PC-9 (cell line): ENCODE results near the gene INPP4A. TPM values are rescaled to one million over a fixed set of nuclear protein-coding genes. Genes with fewer than 3 reads are reported as not detected.
A peak's percentile ranks its signal among the peaks of the same experiment; 100 is the strongest.
"Not testable (repeated sequence)": the region's sequence is repeated elsewhere in the genome, so short reads cannot be mapped to it uniquely, and the experiment has no call there.

Source experiments
- BruUV-seq: library from RNA; stranded (reverse); fragments of 400-500 nt; replicated peaks from 2 replicates; lab custom pipeline; 2021; lab: Mats Ljungman, UMichigan
- CTCF ChIA-PET: fragments of 300-600 bp; sonication (Branson Sonifier 250); formaldehyde crosslinking; loops from one replicate; lab custom pipeline; 2022; ENCODE audit warnings: antibody characterized with exemption; lab: Charles Lee
- POLR2A ChIA-PET: fragments of 300-600 bp; sonication (Branson Sonifier 250); formaldehyde crosslinking; loops from one replicate; lab custom pipeline; 2022; ENCODE audit warnings: antibody characterized with exemption; ENCODE audit not compliant: unreplicated experiment; lab: Charles Lee
- DNase-seq, 2 experiments: peaks; one replicate each; pipeline versions ENCODE4 v3.0.0 to v3.0.0-alpha.2; 2015 to 2022; ENCODE audit warnings: mixed read lengths in 1 of 2
- H2AFZ ChIP-seq: fragments of 200-600 bp; sonication (generic); 2 replicates; pipeline ENCODE4 v1.8.1; 2017; ENCODE audit warnings: antibody characterized with exemption
- H3F3A ChIP-seq: fragments of 200-600 bp; sonication (generic); 2 replicates; pipeline ENCODE4 v1.8.1; 2017; ENCODE audit warnings: antibody characterized with exemption, mild to moderate bottlenecking, low read depth; ENCODE audit not compliant: insufficient read depth
- H3K27ac ChIP-seq: fragments of 200-600 bp; sonication (generic); 2 replicates; pipeline ENCODE4 v1.6.1; 2016; ENCODE audit warnings: mixed run types
- H3K27me3 ChIP-seq: fragments of 200-600 bp; sonication (generic); 2 replicates; pipeline ENCODE4 v1.6.1; 2016; ENCODE audit warnings: low read depth, mixed run types; ENCODE audit not compliant: insufficient read depth
- H3K36me3 ChIP-seq: fragments of 200-600 bp; sonication (generic); 2 replicates; pipeline ENCODE4 v1.6.1; 2016; ENCODE audit warnings: low read depth, mixed run types
- H3K4me1 ChIP-seq: fragments of 200-600 bp; sonication (generic); replicated peaks from 2 replicates; pipeline ENCODE4 v1.6.1; 2016; ENCODE audit warnings: mixed run types; ENCODE audit not compliant: insufficient read depth
- H3K4me2 ChIP-seq: fragments of 200-600 bp; sonication (generic); 2 replicates; pipeline ENCODE4 v1.6.1; 2017; ENCODE audit warnings: mixed run types
- H3K4me3 ChIP-seq: fragments of 200-600 bp; sonication (generic); 2 replicates; pipeline ENCODE4 v1.6.1; 2016; ENCODE audit warnings: mixed run types
- H3K79me2 ChIP-seq: fragments of 200-600 bp; sonication (generic); 2 replicates; pipeline ENCODE4 v1.6.1; 2017; ENCODE audit warnings: low read depth, mixed run types
- H3K9me2 ChIP-seq: fragments of 200-600 bp; sonication (generic); 2 replicates; pipeline ENCODE4 v1.8.1; 2017; ENCODE audit warnings: mild to moderate bottlenecking; ENCODE audit not compliant: insufficient read depth
- H3K9me3 ChIP-seq: fragments of 200-600 bp; sonication (generic); 2 replicates; pipeline ENCODE4 v1.8.1; 2016; ENCODE audit warnings: low read depth; ENCODE audit not compliant: insufficient read depth
- H4K20me1 ChIP-seq: fragments of 200-600 bp; sonication (generic); 2 replicates; pipeline ENCODE4 v1.8.1; 2017; ENCODE audit not compliant: insufficient read depth
- CTCF ChIP-seq: fragments of 200-600 bp; sonication (generic); conservative IDR thresholded peaks from 2 replicates; pipeline ENCODE4 v1.6.1; 2017; ENCODE audit warnings: mixed run types, antibody characterized with exemption, mild to moderate bottlenecking, moderate library complexity
- EZH2 ChIP-seq: fragments of 200-600 bp; sonication (generic); IDR thresholded peaks from 2 replicates; pipeline ENCODE4 v1.8.0; 2017; ENCODE audit warnings: antibody characterized with exemption, low read depth
- intact Hi-C: fragments of 100-400 bp; cut with micrococcal nuclease; formaldehyde crosslinking; loops from one replicate; pipeline ENCODE4 v1.10.0; 2022; ENCODE audit not compliant: unreplicated experiment
- total RNA-seq: library from RNA; stranded (reverse); gene quantifications from 2 replicates; pipeline ENCODE4 v1.2.3, GENCODE V29; 2021

INPP4A gene
- total RNA-seq, 1 experiment from 2014 or later, result 52.9 TPM

DNA sequence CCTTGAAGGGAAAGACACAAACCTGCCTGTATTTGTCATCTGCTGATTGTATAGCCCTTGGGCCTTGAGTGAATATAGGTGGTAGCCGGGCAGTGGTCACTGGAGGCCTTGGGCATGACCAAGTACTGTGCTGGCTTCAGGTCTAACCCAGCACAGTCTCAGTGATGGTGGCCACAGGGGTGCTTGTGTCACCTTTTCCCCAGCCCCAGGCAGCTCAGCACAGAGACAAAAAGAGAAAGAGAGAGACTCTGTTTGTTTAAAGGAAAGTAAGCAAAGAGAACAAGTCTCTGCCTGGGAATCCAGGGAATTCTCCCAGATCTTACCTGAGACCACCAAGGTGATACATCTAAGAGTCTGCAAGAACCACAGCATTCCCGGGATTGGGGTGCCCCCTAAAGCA lies 39.4 kb upstream of the INPP4A start:
- CTCF ChIA-PET, result no interaction called here
- BruUV-seq, result no TSS peak
- no peak overlapping the region for H2AFZ ChIP-seq

DNA sequence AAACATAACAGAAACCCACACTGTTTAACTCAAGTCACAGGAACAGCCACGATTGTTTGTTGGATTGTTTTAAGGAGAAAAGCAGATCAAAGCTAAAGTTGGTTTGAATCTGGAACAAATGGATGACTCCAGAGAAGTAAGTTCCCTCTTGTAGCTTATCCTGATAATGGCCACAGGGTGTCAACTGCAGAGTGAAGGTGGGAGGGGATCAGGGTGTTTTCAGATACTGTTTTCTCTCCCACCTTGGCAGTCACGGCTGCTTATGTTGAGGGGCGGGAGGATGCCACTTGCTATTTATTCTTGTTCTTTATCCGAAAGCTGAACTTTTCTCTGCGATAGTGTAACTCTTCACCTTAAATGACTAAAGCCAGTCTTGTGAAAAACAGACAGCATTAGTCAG lies 36.5 kb upstream of the INPP4A start:
- Histone ChIP-seq H3K79me2 (no peaks in the 10 kb centered on the region), H3K27ac (no peak overlapping the region), H4K20me1 (no peaks in the 10 kb centered on the region), H3K4me2 (no peak overlapping the region), H3K36me3 (no peaks in the 10 kb centered on the region), H3K9me3 (0 out of 2 replicates have a peak, but pooled peaks cover 2% of the 10 kb centered on the region), H3K9me2 (no peaks in the 10 kb centered on the region), H3K27me3 (no peaks in the 10 kb centered on the region), H3K4me3 (no peak overlapping the region), H3K4me1 (no peaks in the 10 kb centered on the region), H2AFZ (no peak overlapping the region), H3F3A (no peaks in the 10 kb centered on the region)
- intact Hi-C loops, result no loop called here
- POLR2A ChIA-PET, result no interaction called here
- BruUV-seq, result no TSS peak
- DNase-seq, result no peak
- no peak for TF ChIP-seq CTCF
- TF ChIP-seq EZH2, result no peak
- CTCF ChIA-PET, result no interaction called here

More for the DNA sequence above, 39.4 kb upstream of the INPP4A start:
- POLR2A ChIA-PET, result no interaction called here
- H3F3A ChIP-seq, result no peaks in the 10 kb centered on the region
- no peak for DNase-seq
- peaks cover 15% of the 10 kb centered on the region; the same call in 1 of the 2 replicates for H3K27me3 ChIP-seq
- intact Hi-C loops, result no loop called here
- no peak overlapping the region for H3K4me3 ChIP-seq
- no peaks in the 10 kb centered on the region for H4K20me1 ChIP-seq
- no peaks in the 10 kb centered on the region for H3K79me2 ChIP-seq
- TF ChIP-seq CTCF (no peak), EZH2 (no peak)
- no peaks in the 10 kb centered on the region for H3K9me2 ChIP-seq
- no peak overlapping the region for H3K27ac ChIP-seq
- H3K9me3 ChIP-seq, result no peaks in the 10 kb centered on the region
- H3K4me1 ChIP-seq, result no peaks in the 10 kb centered on the region
- H3K4me2 ChIP-seq, result no peak overlapping the region
- H3K36me3 ChIP-seq, result no peaks in the 10 kb centered on the region

GRCh38 chr2:98412751-98413458 lies 31.8 kb upstream of the INPP4A start:
- no peaks in the 10 kb centered on the region for H3K79me2 ChIP-seq
- ChIA-PET CTCF (interaction anchor here (0.6 to 1.0 kb wide), 2 partner anchors 45 to 1073 kb away, joined by 3 read pairs; no protein-coding TSS in a partner anchor), POLR2A (no interaction called here)
- H3K27ac ChIP-seq, result no peak overlapping the region
- DNase-seq, result peak; percentile 50 to 69
- H3K4me3 ChIP-seq, result no peak overlapping the region
- H3K36me3 ChIP-seq, result no peaks in the 10 kb centered on the region
- H3K27me3 ChIP-seq, result no peaks in the 10 kb centered on the region
- BruUV-seq, result no TSS peak
- no peaks in the 10 kb centered on the region for H3F3A ChIP-seq
- H3K9me2 ChIP-seq, result no peaks in the 10 kb centered on the region
- H4K20me1 ChIP-seq, result no peaks in the 10 kb centered on the region
- no peak for TF ChIP-seq EZH2
- peak; percentile 92 for TF ChIP-seq CTCF
- no peaks in the 10 kb centered on the region for H3K4me1 ChIP-seq
- intact Hi-C loops, result loop anchor here (2.0 to 5.0 kb wide), 5 partner anchors 148 to 654 kb away; no protein-coding TSS in a partner anchor
- H2AFZ ChIP-seq, result no peak overlapping the region
- 0 out of 2 replicates have a peak overlapping the region, but pooled peaks have one; percentile 10 for H3K4me2 ChIP-seq
- H3K9me3 ChIP-seq, result peaks cover 23% of the 10 kb centered on the region; the same call in 1 of the 2 replicates

GRCh38 chr2:98414246-98414645 lies 30.4 kb upstream of the INPP4A start:
- H3K4me3 ChIP-seq, H3K79me2 ChIP-seq, POLR2A ChIA-PET, BruUV-seq, H2AFZ ChIP-seq, CTCF ChIA-PET, H3K27me3 ChIP-seq, H3K36me3 ChIP-seq, H3K9me2 ChIP-seq, H3K4me1 ChIP-seq, H3F3A ChIP-seq, H3K4me2 ChIP-seq, H4K20me1 ChIP-seq, H3K27ac ChIP-seq: not testable (repeated sequence)
- H3K9me3 ChIP-seq, result peaks cover 23% of the 10 kb centered on the region; the same call in 1 of the 2 replicates
- DNase-seq, result peak in 1 of 2 experiments; percentile 52
- intact Hi-C loops, result loop anchor here (5.0 kb wide), 1 partner anchor 423 kb away; no protein-coding TSS in a partner anchor

DNA sequence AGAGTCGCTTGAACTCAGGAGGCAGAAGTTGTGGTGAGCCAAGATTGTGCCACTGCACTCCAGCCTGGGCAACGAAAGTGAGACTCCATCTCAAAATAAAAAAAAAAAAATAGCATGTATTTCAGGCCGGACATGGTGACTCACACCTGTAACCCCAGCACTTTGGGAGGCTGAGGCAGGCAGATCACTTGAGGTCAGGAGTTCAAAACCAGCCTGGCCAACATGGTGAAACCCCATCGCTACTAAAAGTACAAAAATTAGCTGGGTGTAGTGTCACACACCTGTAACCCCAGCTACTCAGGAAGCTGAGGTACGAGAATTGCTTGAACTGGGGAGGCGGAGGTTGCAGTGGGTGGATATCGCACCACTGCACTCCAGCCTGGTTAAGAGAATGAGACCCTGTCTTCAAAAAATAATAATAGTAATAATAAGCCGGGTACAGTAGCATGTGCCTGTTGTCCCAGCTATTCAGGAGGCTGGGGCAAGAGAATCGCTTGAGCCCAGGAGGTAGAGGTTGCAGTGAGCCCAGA lies 28.9 kb upstream of the INPP4A start:
- intact Hi-C loops, H4K20me1 ChIP-seq, H3K4me3 ChIP-seq, H3K4me1 ChIP-seq, H3K36me3 ChIP-seq, H3K4me2 ChIP-seq, H3K9me2 ChIP-seq, BruUV-seq, H3F3A ChIP-seq, H2AFZ ChIP-seq, DNase-seq, H3K79me2 ChIP-seq, POLR2A ChIA-PET, H3K27ac ChIP-seq, H3K27me3 ChIP-seq: not testable (repeated sequence)
- peaks cover 23% of the 10 kb centered on the region; the same call in 1 of the 2 replicates for H3K9me3 ChIP-seq
- CTCF ChIA-PET, result interaction anchor here (0.6 kb wide), 2 partner anchors 78 to 186 kb away, joined by 4 to 5 read pairs; no protein-coding TSS in a partner anchor
